Suppressor macrophage (primary cell): Measurements from ENCODE around the gene NAV1.
"Not testable (repeated sequence)": the region's sequence is repeated elsewhere in the genome, so short reads cannot be mapped to it uniquely, and the experiment has no call there.

Experiments
- DNase-seq, 4 experiments: peaks; one replicate each; pipeline ENCODE4 v3.0.0-alpha.2; 2020 to 2022

NAV1 gene

DNA sequence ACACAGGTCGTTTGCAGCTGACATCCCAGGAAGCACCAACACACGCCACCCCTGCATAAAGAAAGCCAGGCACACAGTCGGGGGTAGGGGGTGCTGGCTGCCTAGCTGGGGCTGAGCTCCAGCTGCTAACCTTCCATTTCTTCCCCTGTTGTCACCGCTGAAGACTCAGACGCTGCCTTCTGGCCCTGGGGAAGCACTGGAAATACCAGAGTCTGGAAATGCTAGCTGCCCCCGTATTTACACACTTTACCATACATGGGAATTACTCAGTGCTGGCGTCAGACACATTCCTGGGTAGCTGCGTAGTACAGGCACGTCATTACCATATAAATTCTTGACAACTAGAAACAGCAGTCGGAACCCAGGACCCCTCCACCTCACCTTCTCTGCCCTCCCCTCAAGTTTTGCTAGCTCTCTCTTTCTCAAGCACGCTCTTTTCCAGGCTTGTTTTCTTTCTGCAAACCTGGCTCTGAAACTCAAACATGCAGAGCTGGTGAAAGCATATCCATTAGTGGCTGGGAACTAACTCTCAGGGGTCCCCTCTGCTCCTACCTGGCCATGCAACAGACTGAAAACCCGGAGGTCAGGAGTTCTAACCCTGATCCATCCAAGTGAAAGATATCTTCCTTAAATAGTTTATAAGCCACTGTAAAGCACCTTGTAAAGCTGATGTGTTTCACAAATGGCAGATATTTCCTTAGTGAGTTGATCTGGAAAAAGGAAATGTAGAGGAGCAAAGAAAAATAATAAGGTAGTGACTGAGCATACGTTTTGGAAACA lies 35.3 kb upstream of the NAV1 start:
- DNase-seq, result no peak

DNA sequence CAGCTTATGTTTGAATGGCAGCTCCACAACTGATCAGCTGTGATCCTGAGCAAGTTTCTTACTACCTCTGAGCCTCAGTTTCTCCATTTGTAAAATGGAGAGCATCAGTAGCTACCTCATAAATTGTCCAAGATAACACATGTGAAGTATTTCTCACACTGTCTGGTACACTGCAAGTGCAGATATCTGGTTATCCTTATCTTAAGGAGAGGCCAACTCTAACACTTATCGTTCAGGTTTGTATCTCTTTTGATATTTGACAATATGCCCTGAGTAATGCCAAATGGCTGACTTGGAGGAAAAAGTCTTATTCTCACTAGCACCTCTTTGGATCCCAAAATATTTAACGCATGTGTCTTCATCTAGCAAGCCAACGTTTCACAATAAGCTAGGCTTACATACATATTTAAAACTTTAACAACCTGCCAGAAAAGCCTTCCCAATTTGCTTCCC lies 34.7 kb upstream of the NAV1 start:
- no peak for DNase-seq

DNA sequence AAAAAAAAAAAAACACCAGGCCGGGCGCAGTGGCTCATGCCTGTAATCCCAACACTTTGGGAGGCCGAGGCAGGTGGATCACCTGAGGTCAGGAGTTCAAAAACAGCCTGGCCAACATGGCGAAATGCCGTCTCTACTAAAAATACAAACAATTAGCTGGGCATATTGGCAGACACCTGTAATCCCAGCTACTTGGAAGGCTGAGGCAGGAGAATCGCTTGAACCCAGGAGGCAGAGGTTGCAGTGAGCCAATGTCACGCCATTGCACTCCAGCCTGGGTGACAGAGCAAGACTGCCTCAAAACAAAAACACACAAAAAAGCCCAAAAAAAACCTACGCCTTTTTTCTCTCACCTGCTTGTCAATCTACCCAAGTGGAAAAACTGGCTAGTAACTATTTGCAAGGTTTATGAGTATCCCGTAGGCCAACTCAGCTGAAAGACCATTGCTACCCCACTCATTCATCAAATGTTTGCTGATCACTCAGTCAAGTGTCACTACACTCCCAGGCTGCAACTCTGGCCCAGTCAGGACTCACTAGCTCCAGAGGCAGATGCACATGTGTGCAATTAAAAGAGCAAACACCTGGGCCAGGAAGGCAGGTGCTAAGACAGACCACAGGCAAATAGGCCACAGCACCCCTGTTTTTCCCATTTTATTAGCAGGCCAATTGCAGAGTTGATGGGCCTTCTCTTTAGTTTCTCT lies 34.0 kb upstream of the NAV1 start:
- DNase-seq, result no peak

GRCh38 chr1:201505503-201505890 lies 33.4 kb upstream of the NAV1 start:
- DNase-seq, result peak; percentile 49 to 75 (median 72)

DNA sequence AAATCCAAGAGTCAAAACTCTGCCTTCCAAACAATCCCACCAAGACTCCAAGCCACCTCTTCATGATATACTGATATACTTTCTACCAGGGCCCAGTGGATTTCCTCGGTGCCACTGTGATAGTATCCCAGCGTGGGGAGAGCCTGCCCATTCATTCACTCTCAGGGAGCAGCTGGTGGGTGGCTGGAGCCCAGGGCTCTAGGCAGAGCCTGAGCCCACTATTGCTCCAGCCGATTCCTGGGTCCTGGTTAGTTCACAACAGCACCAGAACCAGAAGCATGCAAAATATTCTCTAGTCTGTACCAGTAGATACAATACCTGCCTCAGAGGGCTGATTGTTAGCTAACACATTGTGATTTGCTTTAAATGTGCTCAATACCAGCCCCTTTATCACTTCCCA lies 32.8 kb upstream of the NAV1 start:
- DNase-seq, result no peak

DNA sequence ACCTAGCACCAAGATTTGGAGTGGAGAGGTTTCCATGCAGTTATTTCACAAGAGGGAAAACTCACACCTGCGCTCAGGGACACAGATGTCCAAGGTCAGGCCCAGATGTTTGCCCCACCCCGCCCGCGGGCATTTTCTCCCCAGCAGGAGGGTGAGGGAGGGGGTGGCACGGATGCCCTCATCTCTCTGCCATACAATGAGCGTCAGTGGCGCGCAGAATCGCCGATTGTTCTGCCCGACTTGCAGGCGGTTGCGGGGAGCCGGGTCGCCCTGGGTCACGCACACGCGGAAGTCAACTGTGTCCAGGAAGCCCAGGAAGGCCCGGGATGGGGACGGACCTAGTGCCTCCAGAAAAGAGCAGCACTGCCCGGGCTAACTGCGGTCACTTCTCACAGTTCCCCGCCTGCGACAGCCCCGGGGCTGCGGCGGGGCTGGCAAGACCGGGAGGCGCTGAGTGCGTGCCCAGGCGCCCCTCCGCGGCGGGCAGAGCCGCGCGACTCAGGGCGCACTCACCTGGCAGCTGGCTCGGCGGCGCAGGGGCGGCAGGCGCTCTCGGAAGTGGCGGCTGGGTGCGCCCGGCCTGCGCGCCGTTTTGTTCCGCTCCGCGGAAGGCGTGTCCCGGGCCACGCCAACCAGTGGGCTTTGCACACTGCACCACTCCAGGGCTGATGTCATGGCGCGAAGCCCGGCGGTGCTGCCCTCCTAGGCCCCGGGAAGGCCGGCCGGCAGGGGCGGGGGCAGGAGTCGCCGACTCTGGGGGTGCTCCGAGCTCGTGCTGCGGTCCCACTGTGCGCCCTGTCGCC lies 32.2 kb upstream of the NAV1 start, which contains the start of gene CSRP1:
Gene CSRP1 (minus strand): TSS at position 567 of the 803 bp plus-strand sequence. CDS start 10,820 bp downstream, outside the sequence.
- DNase-seq, result peak; percentile 85 to 94 (median 90)

DNA sequence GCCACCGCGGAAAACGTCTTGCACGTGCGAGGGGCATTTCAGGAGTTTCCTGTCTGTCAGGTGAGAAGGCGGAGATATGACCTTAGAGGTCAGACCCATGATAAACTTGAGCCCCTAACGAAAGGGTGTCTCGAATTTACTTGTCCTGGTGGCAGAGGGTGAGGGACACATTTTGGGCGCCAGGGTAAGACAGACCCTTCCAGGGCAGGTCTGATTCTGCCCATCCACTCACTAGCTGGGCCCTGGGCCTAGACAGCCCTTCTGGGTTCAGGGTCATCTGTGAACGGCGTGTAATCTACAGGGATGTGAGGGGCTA lies 31.6 kb upstream of the NAV1 start:
- no peak for DNase-seq

DNA sequence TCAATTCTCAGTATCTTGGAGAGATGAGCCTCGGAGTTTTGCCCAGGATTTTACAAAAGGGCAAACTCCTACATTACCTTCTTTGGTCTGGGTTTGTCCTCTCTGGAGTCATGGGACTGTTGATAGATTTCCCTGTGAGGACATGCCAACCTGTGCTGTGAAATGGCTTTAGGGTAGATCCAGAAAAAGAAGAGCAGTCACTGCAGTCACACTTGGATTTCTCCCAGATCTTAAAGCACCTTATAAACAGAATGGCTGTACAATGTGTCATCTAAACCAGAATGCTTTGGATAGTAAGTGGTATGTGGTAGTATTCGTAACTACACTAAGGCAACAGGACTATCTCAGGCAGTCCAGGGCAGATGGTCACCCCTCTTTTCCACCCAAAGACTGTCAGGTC lies 30.1 kb upstream of the NAV1 start:
- no peak for DNase-seq

- no peak for DNase-seq
Observed at GRCh38 chr1:201509601-201510374, 29.1 kb upstream of the NAV1 start.

DNA sequence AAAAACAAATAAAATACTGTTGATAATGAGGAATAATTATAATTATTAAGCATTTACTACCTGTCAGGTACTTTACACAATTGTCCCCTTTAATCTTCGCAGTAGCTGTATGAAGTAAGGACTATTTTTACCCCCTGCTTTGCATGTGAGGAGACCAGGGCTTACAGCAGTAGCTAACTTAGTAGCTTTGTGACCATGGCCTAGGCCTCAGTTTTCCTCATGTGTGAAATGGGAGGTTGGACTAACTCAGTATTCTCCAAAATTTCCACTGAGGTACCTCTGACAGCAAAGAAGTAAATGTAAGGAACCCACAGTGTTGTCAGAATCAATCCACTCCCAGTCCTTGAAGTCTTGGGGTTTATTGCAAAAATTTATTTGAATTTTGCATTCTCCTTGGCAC lies 28.2 kb upstream of the NAV1 start:
- DNase-seq, result no peak

DNA sequence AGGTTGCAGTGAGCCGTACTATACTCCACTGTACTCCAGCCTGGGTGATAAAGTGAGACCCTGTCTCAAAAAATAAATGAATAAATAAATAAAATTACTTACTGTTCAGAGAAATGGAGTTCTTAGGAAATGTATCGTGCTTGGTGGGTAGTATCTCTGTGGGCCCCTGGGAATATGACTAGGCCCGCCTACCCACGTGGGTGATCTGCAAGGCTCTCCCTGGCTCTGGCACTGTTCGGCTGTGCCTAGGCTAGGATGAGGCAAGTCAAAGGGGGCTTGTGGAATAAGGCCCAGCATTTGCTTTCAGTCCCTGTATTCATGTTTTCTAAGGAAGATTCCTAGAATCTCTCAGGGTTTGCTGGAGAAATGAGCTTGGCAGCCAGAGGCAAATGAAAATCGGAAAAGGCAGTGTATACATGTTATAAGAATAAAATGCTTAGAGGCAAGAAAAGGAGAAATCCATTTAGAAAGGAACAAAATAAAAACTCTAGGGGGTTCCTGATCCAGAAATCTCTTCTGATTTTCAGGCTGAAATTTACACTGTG lies 27.5 kb upstream of the NAV1 start:
- DNase-seq, result no peak

DNA sequence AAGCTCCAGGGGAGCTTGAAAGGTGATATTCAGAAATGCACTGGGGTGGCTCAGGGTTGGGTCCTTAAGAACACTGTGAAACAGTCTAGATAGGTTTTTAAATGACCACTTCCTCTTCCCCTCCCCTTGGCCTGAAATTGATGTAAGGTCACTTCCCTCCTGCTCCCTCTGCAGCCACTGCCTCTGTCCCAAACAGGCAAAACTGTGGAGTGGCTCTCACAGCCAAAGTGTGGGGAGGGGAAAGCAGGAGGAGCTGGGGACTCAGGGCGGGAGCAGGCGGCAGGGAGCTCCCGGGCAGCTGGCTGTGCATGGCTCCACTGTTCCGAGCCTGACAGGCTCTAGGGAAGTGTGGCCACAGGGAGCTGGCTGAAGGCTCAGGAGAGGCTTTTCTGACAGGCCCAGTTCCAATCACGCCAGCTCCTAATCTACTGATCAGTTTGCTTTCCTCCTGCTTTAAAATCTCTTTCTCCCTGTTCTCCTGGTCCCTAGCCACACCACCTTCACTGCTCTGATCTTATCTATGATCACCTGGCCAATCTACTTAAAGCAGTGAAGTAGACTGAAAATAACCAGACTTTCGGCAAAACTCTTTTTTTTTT lies 26.9 kb upstream of the NAV1 start:
- DNase-seq, result peak; percentile 63 to 85 (median 80)

GRCh38 chr1:201513498-201514243 lies 25.3 kb upstream of the NAV1 start:
- no peak for DNase-seq

DNA sequence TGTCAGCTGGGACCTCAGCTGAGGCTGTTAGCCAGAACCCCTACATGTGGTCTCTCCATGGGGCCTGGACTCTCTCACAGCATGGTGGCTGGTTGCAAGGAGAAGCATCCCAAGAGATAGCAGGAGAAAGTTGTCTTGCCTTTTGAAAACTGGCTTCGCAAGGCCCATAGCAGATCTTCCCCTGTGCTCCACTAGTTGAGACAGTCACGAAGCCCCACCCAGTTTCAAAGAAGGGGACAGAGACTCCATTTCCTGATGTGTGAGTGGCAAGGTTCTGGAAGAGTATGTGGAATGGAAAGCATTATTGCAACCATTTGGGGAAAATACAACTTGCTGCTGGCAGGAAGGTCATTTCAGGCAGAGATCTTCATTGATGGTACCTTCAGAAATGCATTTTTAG lies 24.5 kb upstream of the NAV1 start:
- DNase-seq, result no peak

GRCh38 chr1:201515062-201515750 lies 23.7 kb upstream of the NAV1 start:
- DNase-seq, result no peak

DNA sequence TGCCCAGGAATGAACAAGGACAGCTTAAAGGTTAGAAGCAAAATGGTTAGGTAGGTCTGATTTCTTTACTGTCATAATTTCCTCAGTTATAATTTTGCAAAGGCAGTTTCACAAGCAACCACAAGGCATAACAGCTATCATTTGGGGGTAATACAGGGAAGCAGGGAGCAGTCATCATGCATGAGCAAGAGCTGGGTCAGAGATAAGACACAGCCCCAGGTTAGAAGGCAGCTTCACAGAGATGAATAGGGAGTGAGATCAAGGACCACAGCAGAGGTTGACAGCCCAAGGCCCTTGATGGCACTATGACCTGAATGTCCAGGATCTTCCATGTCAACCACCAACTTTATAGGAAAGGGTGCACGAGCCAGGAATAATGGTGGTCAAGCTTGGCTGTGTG lies 23.0 kb upstream of the NAV1 start:
- DNase-seq, result no peak

- DNase-seq, result no peak
Observed at GRCh38 chr1:201516511-201517127, 22.3 kb upstream of the NAV1 start.

GRCh38 chr1:201517631-201518030 lies 21.3 kb upstream of the NAV1 start:
- DNase-seq, result no peak

- peak in 3 of 4 experiments; percentile 44 to 57 (median 47) for DNase-seq
Observed at GRCh38 chr1:201518071-201518470, 20.9 kb upstream of the NAV1 start.

DNA sequence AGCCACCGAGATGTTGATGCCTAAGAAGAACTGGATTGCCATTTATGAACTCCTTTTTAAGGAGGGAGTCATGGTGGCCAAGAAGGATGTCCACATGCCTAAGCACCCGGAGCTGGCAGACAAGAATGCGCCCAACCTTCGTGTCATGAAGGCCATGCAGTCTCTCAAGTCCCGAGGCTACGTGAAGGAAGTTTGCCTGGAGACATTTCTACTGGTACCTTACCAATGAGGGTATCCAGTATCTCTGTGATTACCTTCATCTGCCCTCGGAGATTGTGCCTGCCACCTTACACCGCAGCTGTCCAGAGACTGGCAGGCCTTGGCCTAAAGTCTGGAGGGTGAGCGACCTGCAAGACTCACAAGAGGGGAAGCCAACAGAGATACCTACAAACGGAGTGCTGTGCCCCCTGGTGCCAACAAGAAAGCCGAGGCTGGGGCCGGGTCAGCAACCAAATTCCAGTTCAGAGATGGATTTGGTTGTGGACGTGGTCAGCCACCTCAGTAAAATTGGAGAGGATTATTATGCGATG lies 18.8 kb upstream of the NAV1 start:
- DNase-seq, result not testable (repeated sequence)
